ENCODE results near the gene CROCC2. TPM values are rescaled to one million over a fixed set of nuclear protein-coding genes. Genes with fewer than 3 reads are reported as not detected.

CROCC2 gene
- total and polyA plus RNA-seq, 2 of the 13 experiments (the other 11 are each of a cell fraction or from before 2014, with no cell fraction given) = not detected

DNA sequence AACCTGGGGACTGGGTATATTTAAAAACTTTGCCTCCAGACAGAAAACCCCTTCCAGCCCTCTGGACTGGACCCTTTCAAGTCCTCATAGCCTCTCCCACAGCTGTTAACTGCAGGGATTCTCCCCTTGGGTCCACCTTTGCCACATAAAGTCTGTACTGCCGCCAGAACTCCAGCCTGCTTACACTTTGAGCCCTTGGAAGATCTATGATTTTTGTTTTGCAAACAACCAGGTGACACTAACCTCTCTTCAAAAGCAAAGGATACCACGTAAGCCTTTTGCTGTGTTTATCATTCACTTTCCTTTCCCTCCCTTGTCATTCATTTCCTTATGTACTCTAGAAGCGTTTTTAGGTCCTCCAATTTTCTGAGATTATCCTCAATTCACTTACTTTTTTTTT, 41.7 kb upstream of the CROCC2 start (continued):
- no peak for TF ChIP-seq ARNT (IDR thresholded peaks at IDR 0.05)
- no peak for TF ChIP-seq ATF7 (IDR thresholded peaks at IDR 0.05)
- TF ChIP-seq ATF7 (CRISPR knock-in tag; IDR thresholded peaks at IDR 0.05) = no peak
- TF ChIP-seq ZSCAN5A (CRISPR knock-in tag; IDR thresholded peaks at IDR 0.05; ENCODE audit: borderline replicate concordance) = no peak
- TF ChIP-seq ETV5 (CRISPR knock-in tag; IDR thresholded peaks at IDR 0.05; ENCODE audit: borderline replicate concordance) = peak; percentile 52; the same call in 1 of the 2 replicates
- TF ChIP-seq ZNF142 (CRISPR knock-in tag; IDR thresholded peaks at IDR 0.05) = no peak
- no peak for TF ChIP-seq RBFOX2 (IDR thresholded peaks at IDR 0.05; ENCODE audit: low read depth, low read length)
- peak; percentile 61; the same call in 1 of the 2 replicates for TF ChIP-seq TBX2 (CRISPR knock-in tag; IDR thresholded peaks at IDR 0.05; ENCODE audit: borderline replicate concordance)
- no peak for TF ChIP-seq TOE1 (CRISPR knock-in tag; IDR thresholded peaks at IDR 0.05)
- TF ChIP-seq SALL1 (CRISPR knock-in tag; IDR thresholded peaks at IDR 0.05) = peak; percentile 93
- TF ChIP-seq NR2F6 (IDR thresholded peaks at IDR 0.05) = peak; percentile 28; the same call in 1 of the 2 replicates
- peak; percentile 58; the same call in 1 of the 2 replicates for TF ChIP-seq NR2F6 (CRISPR knock-in tag; IDR thresholded peaks at IDR 0.05)
- TF ChIP-seq SOX13 (IDR thresholded peaks at IDR 0.05) = no peak
- TF ChIP-seq SOX13 (CRISPR knock-in tag; conservative IDR thresholded peaks at IDR 0.05 in 1 of 2, IDR thresholded peaks at IDR 0.05 in 1 of 2) = peak in 1 of 2 experiments; percentile 63; a peak in 1 of 4 replicates
- no peak for TF ChIP-seq SMARCC2 (IDR thresholded peaks at IDR 0.05)
- TF ChIP-seq GATAD2A (CRISPR knock-in tag; IDR thresholded peaks at IDR 0.05) = peak; percentile 69; the same call in 1 of the 2 replicates
- TF ChIP-seq, protein P1, sequence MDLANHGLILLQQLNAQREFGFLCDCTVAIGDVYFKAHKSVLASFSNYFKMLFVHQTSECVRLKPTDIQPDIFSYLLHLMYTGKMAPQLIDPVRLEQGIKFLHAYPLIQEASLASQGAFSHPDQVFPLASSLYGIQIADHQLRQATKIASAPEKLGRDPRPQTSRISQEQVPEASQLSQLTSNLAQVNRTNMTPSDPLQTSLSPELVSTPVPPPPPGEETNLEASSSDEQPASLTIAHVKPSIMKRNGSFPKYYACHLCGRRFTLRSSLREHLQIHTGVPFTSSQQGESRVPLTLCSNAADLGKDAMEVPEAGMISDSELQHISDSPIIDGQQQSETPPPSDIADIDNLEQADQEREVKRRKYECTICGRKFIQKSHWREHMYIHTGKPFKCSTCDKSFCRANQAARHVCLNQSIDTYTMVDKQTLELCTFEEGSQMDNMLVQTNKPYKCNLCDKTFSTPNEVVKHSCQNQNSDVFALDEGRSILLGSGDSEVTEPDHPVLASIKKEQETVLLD (CRISPR knock-in tag; IDR thresholded peaks at IDR 0.05; ENCODE audit: low read depth) = no peak
- no peak for TF ChIP-seq HES4 (CRISPR knock-in tag; IDR thresholded peaks at IDR 0.05; ENCODE audit: borderline replicate concordance)
- TF ChIP-seq CENPX (CRISPR knock-in tag; IDR thresholded peaks at IDR 0.05) = no peak
- peak; percentile 16; the same call in 1 of the 2 replicates for TF ChIP-seq MAFF (IDR thresholded peaks at IDR 0.05; ENCODE audit: low read depth, low read length)
- TF ChIP-seq, protein P2, sequence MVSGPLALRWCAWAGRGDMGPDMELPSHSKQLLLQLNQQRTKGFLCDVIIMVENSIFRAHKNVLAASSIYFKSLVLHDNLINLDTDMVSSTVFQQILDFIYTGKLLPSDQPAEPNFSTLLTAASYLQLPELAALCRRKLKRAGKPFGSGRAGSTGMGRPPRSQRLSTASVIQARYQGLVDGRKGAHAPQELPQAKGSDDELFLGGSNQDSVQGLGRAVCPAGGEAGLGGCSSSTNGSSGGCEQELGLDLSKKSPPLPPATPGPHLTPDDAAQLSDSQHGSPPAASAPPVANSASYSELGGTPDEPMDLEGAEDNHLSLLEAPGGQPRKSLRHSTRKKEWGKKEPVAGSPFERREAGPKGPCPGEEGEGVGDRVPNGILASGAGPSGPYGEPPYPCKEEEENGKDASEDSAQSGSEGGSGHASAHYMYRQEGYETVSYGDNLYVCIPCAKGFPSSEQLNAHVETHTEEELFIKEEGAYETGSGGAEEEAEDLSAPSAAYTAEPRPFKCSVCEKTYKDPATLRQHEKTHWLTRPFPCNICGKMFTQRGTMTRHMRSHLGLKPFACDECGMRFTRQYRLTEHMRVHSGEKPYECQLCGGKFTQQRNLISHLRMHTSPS (CRISPR knock-in tag; IDR thresholded peaks at IDR 0.05; ENCODE audit: low read depth) = peak; percentile 60; the same call in 1 of the 2 replicates
- TF ChIP-seq ZNF12 (CRISPR knock-in tag; IDR thresholded peaks at IDR 0.05) = no peak
- no peak for TF ChIP-seq ZNF552 (CRISPR knock-in tag; IDR thresholded peaks at IDR 0.05; ENCODE audit: borderline replicate concordance)

Data from HepG2 (cell line).